Neural progenitor cell (in vitro differentiated cells): Measurements from ENCODE around the gene HLA-DOB.

Experiments used
- EZH2 ChIP-seq: fragments of 200-600 bp; sonication (generic); IDR thresholded peaks from 2 replicates; pipeline ENCODE4 v1.6.1; 2017; ENCODE audit warnings: antibody characterized with exemption, mild to moderate bottlenecking, moderate library complexity
- EZH2phosphoT487 ChIP-seq: fragments of 200-600 bp; sonication (generic); IDR thresholded peaks from 2 replicates; pipeline ENCODE4 v1.6.1; 2017; ENCODE audit warnings: antibody characterized with exemption
- TF ChIP-seq, protein P1 (sequence below): fragments of 200-600 bp; sonication (generic); IDR thresholded peaks from 2 replicates; pipeline ENCODE4 v1.5.1; 2017; ENCODE audit warnings: antibody characterized with exemption, mild to moderate bottlenecking

DNA sequence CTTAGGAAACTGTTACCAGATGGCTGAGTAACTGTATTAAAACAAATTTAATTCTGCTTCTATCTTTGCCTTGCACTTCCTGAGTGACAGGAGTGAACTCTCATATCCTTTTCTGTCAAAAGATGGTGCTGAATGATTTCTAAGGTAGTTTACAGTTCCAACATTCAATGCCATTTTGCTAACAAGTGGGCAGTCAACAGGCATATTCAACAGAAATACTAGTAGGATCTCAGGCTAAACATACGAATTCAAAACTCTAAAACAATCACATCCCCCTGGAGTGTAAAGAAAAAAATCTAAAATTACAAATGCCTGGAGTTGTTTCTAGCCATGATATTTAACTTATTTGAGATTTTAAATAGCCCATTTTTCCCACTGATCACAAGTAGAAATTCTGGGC, 43.9 kb upstream of the HLA-DOB start:
- TF ChIP-seq, protein P1, sequence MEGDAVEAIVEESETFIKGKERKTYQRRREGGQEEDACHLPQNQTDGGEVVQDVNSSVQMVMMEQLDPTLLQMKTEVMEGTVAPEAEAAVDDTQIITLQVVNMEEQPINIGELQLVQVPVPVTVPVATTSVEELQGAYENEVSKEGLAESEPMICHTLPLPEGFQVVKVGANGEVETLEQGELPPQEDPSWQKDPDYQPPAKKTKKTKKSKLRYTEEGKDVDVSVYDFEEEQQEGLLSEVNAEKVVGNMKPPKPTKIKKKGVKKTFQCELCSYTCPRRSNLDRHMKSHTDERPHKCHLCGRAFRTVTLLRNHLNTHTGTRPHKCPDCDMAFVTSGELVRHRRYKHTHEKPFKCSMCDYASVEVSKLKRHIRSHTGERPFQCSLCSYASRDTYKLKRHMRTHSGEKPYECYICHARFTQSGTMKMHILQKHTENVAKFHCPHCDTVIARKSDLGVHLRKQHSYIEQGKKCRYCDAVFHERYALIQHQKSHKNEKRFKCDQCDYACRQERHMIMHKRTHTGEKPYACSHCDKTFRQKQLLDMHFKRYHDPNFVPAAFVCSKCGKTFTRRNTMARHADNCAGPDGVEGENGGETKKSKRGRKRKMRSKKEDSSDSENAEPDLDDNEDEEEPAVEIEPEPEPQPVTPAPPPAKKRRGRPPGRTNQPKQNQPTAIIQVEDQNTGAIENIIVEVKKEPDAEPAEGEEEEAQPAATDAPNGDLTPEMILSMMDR = no peak
- TF ChIP-seq EZH2phosphoT487 = no peak
- no peak for TF ChIP-seq EZH2
